Ishikawa (cell line): ENCODE measurements around the gene COG5.

Source experiments
- CEBPB ChIP-seq: IDR thresholded peaks from 2 replicates; pipeline ENCODE4 v1.6.1; 2012
- CREB1 ChIP-seq: IDR thresholded peaks from 2 replicates; pipeline ENCODE4 v1.6.1; 2012; ENCODE audit warnings: low read depth
- EGR1 ChIP-seq: IDR thresholded peaks from 2 replicates; pipeline ENCODE4 v1.6.1; 2012
- EP300 ChIP-seq: IDR thresholded peaks from 2 replicates; pipeline ENCODE4 v1.6.1; 2012; ENCODE audit warnings: borderline replicate concordance
- FOXM1 ChIP-seq: IDR thresholded peaks from 2 replicates; pipeline ENCODE4 v1.6.1; 2012; ENCODE audit warnings: low read depth, borderline replicate concordance
- MAX ChIP-seq: IDR thresholded peaks from 2 replicates; pipeline ENCODE4 v1.6.1; 2012
- NFIC ChIP-seq: IDR thresholded peaks from 2 replicates; pipeline ENCODE4 v1.6.1; 2012
- RAD21 ChIP-seq: IDR thresholded peaks from 2 replicates; pipeline ENCODE4 v1.6.1; 2012; ENCODE audit warnings: low read depth
- REST ChIP-seq: IDR thresholded peaks from 2 replicates; pipeline ENCODE4 v1.6.1; 2012; ENCODE audit warnings: low read depth, mild to moderate bottlenecking
- TAF1 ChIP-seq: IDR thresholded peaks from 2 replicates; pipeline ENCODE4 v1.6.1; 2012; ENCODE audit warnings: low read depth, mild to moderate bottlenecking
- TEAD4 ChIP-seq: IDR thresholded peaks from 2 replicates; pipeline ENCODE4 v1.6.1; 2012
- YY1 ChIP-seq: IDR thresholded peaks from 2 replicates; pipeline ENCODE4 v1.6.1; 2012; ENCODE audit warnings: low read depth
- ZBTB7A ChIP-seq: IDR thresholded peaks from 2 replicates; pipeline ENCODE4 v1.6.1; 2012; ENCODE audit warnings: low read depth
- TF ChIP-seq, protein P1 (sequence below): IDR thresholded peaks from 2 replicates; pipeline ENCODE4 v1.6.1; 2012

GRCh38 chr7:107264723-107265122 is 299.0 kb downstream of the COG5 start:
- TF ChIP-seq CREB1: no peak
- TF ChIP-seq REST: no peak
- TF ChIP-seq MAX: no peak
- no peak for TF ChIP-seq YY1
- TF ChIP-seq EP300: no peak
- TF ChIP-seq TEAD4: no peak
- TF ChIP-seq TAF1: no peak
- no peak for TF ChIP-seq CEBPB
- TF ChIP-seq FOXM1: no peak
- TF ChIP-seq, protein P1, sequence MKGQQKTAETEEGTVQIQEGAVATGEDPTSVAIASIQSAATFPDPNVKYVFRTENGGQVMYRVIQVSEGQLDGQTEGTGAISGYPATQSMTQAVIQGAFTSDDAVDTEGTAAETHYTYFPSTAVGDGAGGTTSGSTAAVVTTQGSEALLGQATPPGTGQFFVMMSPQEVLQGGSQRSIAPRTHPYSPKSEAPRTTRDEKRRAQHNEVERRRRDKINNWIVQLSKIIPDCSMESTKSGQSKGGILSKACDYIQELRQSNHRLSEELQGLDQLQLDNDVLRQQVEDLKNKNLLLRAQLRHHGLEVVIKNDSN: no peak
- no peak for TF ChIP-seq ZBTB7A
- no peak for TF ChIP-seq RAD21
- no peak for TF ChIP-seq NFIC
- TF ChIP-seq EGR1: no peak
